Activated naive CD8-positive, alpha-beta T cell treated with anti-CD3 and anti-CD28 coated beads, Interleukin-2, amount 10 ng/mL, durations not matched to agents 7 days and 5 days (primary cell): Measurements from ENCODE around the gene TXLNG. TPM values are rescaled to one million over a fixed set of nuclear protein-coding genes. Genes with fewer than 3 reads are reported as not detected.
"Not testable (repeated sequence)": the region's sequence is repeated elsewhere in the genome, so short reads cannot be mapped to it uniquely, and the experiment has no call there.

Experiments used
- ATAC-seq: fragments of 150-1000 bp; cut with Tn5 transposase; one replicate; pipeline ENCODE4 v1.10.0; 2021; ENCODE audit warnings: low read depth, moderate library complexity
- POLR2A ChIA-PET: fragments of 350-600 bp; sonication (Branson Sonifier 250); formaldehyde crosslinking; loops from one replicate; lab custom pipeline; 2021; ENCODE audit warnings: antibody characterized with exemption; lab: Charles Lee
- DNase-seq: peaks from one replicate; pipeline ENCODE4 v3.0.0; 2021
- H3K27ac Mint-ChIP-seq: one replicate; pipeline ENCODE4 v1.8.0; 2022; ENCODE audit warnings: mild to moderate bottlenecking, mixed read lengths
- H3K27me3 Mint-ChIP-seq: one replicate; pipeline ENCODE4 v1.8.0; 2022; ENCODE audit warnings: mild to moderate bottlenecking, moderate library complexity, mixed read lengths
- H3K36me3 Mint-ChIP-seq: one replicate; pipeline ENCODE4 v1.8.0; 2021; ENCODE audit warnings: mild to moderate bottlenecking, mixed read lengths
- H3K4me1 Mint-ChIP-seq: one replicate; pipeline ENCODE4 v1.8.0; 2021; ENCODE audit warnings: mixed read lengths
- H3K4me3 Mint-ChIP-seq: one replicate; pipeline ENCODE4 v1.8.0; 2022; ENCODE audit warnings: mild to moderate bottlenecking, moderate library complexity, mixed read lengths
- H3K9me3 Mint-ChIP-seq: one replicate; pipeline ENCODE4 v1.8.0; 2021; ENCODE audit warnings: mixed read lengths
- total RNA-seq, 2 experiments: library from RNA; stranded (reverse); gene quantifications; one replicate each; pipeline ENCODE4 v1.2.3, GENCODE V29; 2021

The TXLNG gene
- total RNA-seq = 10 to 100 TPM; 10.7 to 13.2 TPM

DNA sequence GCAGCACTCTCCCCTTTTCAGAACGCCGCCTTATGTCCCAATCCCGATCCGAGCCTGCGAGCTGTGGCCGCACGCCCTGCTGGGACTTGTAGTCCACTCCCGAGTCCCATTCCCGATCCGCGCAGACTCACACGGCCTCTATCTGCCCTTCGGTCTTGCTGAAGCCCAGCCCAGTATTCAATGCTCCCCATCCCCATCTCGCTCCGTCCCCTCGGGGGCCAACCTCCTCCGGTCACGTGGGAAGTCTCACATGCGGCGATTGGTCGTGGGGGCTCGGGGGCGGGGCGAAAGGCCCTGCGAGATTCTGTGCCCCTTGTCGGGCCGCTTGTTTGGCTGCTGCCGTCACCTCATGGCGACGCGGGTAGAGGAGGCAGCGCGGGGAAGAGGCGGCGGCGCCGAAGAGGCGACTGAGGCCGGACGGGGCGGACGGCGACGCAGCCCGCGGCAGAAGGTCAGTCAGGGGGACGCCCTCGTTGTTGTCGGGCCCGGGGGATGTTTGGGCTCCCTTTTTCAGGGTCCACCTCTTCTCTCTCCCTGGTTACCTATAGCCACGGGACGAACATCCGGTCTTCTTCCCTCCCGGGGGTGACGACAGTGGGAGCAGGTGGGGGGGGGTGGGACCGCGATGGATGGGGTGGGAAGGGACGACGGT, at the start of gene TXLNG:
TXLNG (plus strand) TSS at position 328 of the 652 bp plus-strand sequence; CDS start at position 350, 22 bp downstream.
- peak; percentile 88 for DNase-seq
- H3K4me3 Mint-ChIP-seq = peak within 1 kb of the TSS; percentile 99
- peak; percentile 99 for ATAC-seq
- POLR2A ChIA-PET = interaction anchor here (1.3 kb wide), 1 partner anchor 65 kb away, joined by 3 read pairs; no protein-coding TSS in a partner anchor
- H3K4me1 Mint-ChIP-seq = peaks cover 13% of the 10 kb centered on the region
- H3K9me3 Mint-ChIP-seq = no peaks in the 10 kb centered on the region
- no peaks in the 10 kb centered on the region for H3K27me3 Mint-ChIP-seq
- H3K27ac Mint-ChIP-seq = peak within 1 kb of the TSS; percentile 92
- peaks cover 2% of the 10 kb centered on the region for H3K36me3 Mint-ChIP-seq

DNA sequence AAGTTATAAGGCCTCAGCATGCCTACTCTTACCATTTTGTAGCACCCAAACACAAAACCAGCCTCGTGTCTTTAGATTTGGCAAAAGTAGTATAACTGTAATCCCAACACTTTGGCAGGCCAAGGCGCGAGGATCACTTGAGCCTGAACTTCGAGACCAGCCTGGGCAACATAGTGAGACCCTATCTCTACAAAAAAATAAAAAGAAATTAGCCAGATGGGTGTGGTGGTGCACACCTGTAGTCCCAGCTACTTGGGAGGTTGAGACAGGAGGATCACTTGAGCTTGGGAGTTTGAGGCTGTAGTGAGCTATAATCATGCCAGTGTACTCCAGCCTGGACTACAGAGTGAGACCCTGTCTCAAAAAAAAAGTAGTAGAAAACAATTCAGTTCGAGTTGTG, 49.2 kb upstream of the TXLNG start:
- POLR2A ChIA-PET = no interaction called here
- H3K36me3 Mint-ChIP-seq = peaks cover 4% of the 10 kb centered on the region
- DNase-seq (no peak), ATAC-seq (no peak)
- no peak overlapping the region for H3K27ac Mint-ChIP-seq
- peaks cover 5% of the 10 kb centered on the region for H3K4me1 Mint-ChIP-seq
- no peak overlapping the region for H3K4me3 Mint-ChIP-seq
- H3K9me3 Mint-ChIP-seq = no peaks in the 10 kb centered on the region
- no peaks in the 10 kb centered on the region for H3K27me3 Mint-ChIP-seq

DNA sequence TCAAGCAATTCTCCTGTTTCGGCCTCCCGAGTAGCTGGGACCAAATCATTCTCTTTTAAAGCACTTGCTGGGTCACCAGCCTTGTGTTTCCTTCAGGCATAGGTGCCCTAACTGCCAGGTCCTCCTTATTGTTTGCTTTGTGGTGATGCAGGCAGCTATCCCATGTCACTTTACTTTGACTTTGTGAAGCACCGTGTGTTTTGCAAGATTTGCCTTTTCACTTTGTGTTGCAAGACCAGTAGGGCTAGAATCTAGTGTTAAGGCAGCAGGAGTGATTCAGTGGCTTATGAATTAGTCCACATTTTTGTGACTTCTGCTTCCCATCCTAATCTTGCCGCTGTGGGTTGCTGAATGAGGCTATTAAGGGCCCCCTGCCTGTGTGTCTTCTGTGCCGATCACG, 46.7 kb upstream of the TXLNG start:
- Mint-ChIP-seq H3K9me3 (no peaks in the 10 kb centered on the region), H3K4me1 (no peaks in the 10 kb centered on the region), H3K4me3 (no peak overlapping the region), H3K27ac (no peak overlapping the region), H3K27me3 (no peaks in the 10 kb centered on the region), H3K36me3 (peaks cover 4% of the 10 kb centered on the region)
- no peak for ATAC-seq
- POLR2A ChIA-PET = no interaction called here
- DNase-seq = no peak

DNA sequence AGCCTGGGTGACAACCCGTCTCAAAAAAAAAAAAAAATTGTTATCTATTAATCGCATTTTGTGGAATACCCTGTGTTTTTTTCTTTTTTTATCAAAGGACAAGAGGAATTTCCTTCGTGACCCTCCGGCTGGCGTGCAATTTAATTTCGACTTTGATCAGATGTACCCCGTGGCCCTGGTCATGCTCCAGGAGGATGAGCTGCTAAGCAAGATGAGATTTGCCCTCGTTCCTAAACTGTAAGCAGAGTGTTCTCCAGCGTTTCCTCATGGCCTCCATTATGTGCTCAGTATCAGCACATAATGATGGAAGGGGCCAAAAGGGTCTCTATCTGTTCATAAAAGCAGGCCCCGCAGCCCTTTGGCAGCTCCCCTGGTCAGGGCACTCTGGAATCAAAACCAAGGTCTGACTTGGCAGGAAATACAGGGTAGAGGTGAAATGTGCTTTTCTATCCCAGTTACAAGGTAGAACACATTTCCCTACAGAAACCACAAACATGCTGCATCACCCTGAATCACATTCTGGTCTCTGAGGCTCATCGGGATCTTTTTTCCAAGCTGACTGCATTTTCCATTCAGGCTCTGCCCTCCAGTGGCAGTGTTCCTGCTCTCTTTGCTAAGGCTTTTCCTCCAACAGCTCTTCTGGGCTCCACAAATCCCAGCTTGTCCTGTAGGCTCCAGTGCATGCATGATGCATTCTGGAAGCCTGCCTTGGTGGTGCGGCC, 42.5 kb upstream of the TXLNG start:
- Mint-ChIP-seq H3K36me3 (peaks cover 2% of the 10 kb centered on the region), H3K27ac (no peak overlapping the region)

DNA sequence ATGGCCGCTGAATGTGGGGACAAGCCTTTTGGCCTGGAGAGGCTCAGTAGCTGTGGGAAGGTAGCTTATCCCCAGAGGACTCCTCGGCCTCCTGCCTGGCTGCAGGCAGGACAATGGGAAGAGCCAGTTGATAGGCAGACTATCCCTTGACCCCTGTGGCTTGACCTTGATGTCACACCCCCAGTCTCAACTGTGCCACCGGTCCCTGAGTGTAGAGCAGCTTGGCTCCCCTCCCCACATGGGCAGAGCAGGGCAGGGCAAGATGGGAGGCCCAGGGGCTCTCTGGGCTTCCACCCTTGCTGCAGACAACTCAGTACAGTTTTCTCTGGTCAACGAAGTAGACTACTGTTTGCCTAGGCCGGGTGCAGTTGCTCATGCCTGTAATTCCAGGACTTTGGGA, 41.2 kb upstream of the TXLNG start:
- DNase-seq (no peak), ATAC-seq (no peak)
- Mint-ChIP-seq H3K4me1 (no peaks in the 10 kb centered on the region), H3K27me3 (no peaks in the 10 kb centered on the region), H3K36me3 (peaks cover 4% of the 10 kb centered on the region), H3K27ac (no peak overlapping the region), H3K4me3 (no peak overlapping the region), H3K9me3 (no peaks in the 10 kb centered on the region)
- POLR2A ChIA-PET = no interaction called here

More for the DNA sequence above, 42.5 kb upstream of the TXLNG start:
- POLR2A ChIA-PET = no interaction called here
- no peaks in the 10 kb centered on the region for H3K9me3 Mint-ChIP-seq
- no peak overlapping the region for H3K4me3 Mint-ChIP-seq
- H3K27me3 Mint-ChIP-seq = no peaks in the 10 kb centered on the region
- H3K4me1 Mint-ChIP-seq = no peaks in the 10 kb centered on the region
- no peak for DNase-seq
- no peak for ATAC-seq

DNA sequence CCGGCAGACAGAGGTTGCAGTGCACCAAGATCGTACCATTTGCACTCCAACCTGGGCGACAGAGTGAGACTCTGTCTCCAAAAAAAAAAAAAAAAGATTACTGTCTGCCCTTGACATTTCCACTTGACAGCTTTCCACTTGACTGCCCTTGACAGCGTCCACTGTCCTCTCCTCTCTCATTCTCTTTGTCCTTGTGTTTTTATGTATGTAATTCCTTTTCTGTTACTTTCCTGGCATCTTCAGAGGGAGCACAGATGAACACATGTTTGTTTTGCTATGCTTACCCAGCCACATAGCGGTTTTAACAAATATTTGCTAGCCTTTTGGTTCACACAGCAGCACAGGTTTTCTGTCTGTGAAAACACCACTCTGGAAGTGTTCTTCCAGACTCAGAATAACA, 40.6 kb upstream of the TXLNG start:
- DNase-seq = no peak
- Mint-ChIP-seq H3K36me3 (peaks cover 4% of the 10 kb centered on the region), H3K27ac (no peak overlapping the region), H3K4me1 (no peaks in the 10 kb centered on the region), H3K27me3 (no peaks in the 10 kb centered on the region), H3K4me3 (no peak overlapping the region), H3K9me3 (no peaks in the 10 kb centered on the region)
- POLR2A ChIA-PET = no interaction called here
- no peak for ATAC-seq

DNA sequence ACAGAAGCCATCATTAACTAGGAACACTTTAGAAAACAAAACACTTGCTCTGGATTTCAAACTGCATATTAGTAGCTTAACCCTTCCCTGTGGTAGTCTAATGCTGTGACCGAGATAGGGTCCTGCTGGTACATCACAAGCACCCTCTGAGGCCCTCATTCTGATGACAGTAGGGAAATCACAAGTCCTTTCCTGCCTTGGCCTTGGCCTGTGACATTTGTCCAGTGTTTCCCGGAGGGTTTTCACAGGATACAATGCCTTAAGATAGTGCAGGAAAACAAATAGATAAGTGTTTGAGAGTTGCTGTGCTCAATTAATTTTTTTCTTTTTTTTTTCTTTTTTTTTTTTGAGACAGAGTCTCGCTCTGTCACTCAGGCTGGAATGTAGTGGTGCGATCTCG, 37.8 kb upstream of the TXLNG start:
- Mint-ChIP-seq H3K9me3 (no peaks in the 10 kb centered on the region), H3K27me3 (no peaks in the 10 kb centered on the region), H3K4me1 (peaks cover under 1% of the 10 kb centered on the region), H3K4me3 (no peak overlapping the region), H3K36me3 (peaks cover 7% of the 10 kb centered on the region), H3K27ac (no peak overlapping the region)
- POLR2A ChIA-PET = no interaction called here
- ATAC-seq (no peak), DNase-seq (no peak)

DNA sequence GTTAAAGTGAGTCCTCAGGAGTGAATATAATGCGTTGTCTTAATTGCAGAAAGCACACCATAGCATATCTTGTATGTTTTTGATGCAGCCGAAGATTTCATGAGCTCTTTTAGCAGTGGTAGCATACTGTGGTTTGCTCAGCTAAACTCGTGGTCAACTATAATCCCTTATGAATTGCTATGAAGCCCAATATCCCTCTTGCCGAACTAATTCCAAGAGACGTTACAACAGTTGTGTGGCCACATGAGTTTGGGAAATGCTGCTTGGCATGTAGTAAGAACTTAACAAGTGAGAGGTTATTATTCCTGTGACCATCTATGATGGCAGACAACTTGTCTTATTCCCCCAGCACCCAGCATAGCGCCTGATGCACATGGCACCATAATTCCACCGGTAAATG, 36.1 kb upstream of the TXLNG start:
- Mint-ChIP-seq H3K36me3 (peaks cover 9% of the 10 kb centered on the region), H3K4me1 (peaks cover 2% of the 10 kb centered on the region)

DNA sequence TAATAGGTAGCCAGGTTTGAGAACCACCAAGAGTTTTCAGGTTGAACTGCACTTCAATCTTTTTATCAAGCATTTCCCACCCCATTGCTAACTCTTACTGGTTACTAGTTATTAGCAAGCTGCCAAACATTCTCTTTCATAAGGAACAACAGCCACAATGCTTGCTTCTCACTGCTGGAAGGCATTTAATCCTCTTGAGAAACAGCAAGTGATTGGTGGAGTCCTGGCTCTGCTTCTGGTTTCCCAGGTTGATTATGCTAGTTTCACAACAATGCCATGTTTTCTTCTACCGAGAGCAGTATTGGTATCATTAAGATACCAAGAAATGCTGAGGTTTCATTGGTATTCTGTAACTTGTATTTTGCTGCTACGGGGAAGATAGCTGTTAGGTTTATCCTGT, 32.2 kb upstream of the TXLNG start:
- peaks cover 2% of the 10 kb centered on the region for H3K4me1 Mint-ChIP-seq
- no peaks in the 10 kb centered on the region for H3K9me3 Mint-ChIP-seq
- H3K36me3 Mint-ChIP-seq = peaks cover 12% of the 10 kb centered on the region
- POLR2A ChIA-PET = no interaction called here
- peak overlapping the region; percentile 15 for H3K27ac Mint-ChIP-seq
- ATAC-seq (no peak), DNase-seq (no peak)
- no peaks in the 10 kb centered on the region for H3K27me3 Mint-ChIP-seq
- no peak overlapping the region for H3K4me3 Mint-ChIP-seq

More for the DNA sequence above, 36.1 kb upstream of the TXLNG start:
- Mint-ChIP-seq H3K27ac (no peak overlapping the region), H3K4me3 (no peak overlapping the region), H3K27me3 (no peaks in the 10 kb centered on the region), H3K9me3 (no peaks in the 10 kb centered on the region)
- ATAC-seq (no peak), DNase-seq (no peak)
- POLR2A ChIA-PET = no interaction called here

DNA sequence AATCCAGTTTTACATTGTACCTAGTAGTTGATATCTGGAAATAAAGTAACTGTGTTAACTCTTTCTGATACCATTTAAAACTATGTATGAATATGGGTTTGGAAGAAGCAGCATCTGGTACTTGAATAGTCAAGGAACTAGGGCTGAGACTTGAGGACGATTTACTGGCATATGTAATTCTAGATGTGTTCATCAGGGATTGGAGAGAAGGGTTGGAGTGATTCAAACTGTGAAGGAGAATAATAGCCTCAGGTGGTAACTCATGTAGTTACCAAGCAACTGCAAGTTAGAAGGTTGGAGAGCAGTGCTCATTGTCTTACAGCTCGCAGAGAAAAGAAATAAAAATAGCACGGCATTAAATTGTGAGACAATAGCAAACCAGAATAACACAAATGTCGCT, 29.5 kb upstream of the TXLNG start:
- H3K4me3 Mint-ChIP-seq = no peak overlapping the region
- H3K4me1 Mint-ChIP-seq = peaks cover 2% of the 10 kb centered on the region
- no peaks in the 10 kb centered on the region for H3K9me3 Mint-ChIP-seq
- ATAC-seq (no peak), DNase-seq (no peak)
- H3K36me3 Mint-ChIP-seq = peaks cover 10% of the 10 kb centered on the region
- no peak overlapping the region for H3K27ac Mint-ChIP-seq
- POLR2A ChIA-PET = no interaction called here
- no peaks in the 10 kb centered on the region for H3K27me3 Mint-ChIP-seq

DNA sequence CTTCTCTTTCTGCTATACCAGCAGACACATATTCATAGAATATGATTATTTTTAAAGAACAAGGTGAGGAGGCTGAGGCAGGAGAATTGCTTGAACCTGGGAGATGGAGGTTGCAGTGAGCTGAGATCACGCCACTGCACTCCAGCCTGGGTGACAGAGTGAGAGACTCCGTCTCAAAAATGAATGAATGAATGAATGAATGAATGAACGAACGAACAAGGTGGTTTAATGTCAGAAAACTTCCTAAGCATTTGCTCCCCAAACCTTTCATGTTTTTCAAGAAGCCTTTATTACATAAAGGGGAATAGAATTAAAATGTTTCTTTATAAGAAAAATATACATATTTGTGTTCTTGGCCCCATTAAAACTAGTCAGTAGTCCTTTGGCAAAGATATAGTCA, 24.8 kb upstream of the TXLNG start:
- POLR2A ChIA-PET, ATAC-seq, H3K27ac Mint-ChIP-seq, H3K4me3 Mint-ChIP-seq, H3K36me3 Mint-ChIP-seq, H3K4me1 Mint-ChIP-seq, H3K9me3 Mint-ChIP-seq, H3K27me3 Mint-ChIP-seq, DNase-seq: not testable (repeated sequence)

DNA sequence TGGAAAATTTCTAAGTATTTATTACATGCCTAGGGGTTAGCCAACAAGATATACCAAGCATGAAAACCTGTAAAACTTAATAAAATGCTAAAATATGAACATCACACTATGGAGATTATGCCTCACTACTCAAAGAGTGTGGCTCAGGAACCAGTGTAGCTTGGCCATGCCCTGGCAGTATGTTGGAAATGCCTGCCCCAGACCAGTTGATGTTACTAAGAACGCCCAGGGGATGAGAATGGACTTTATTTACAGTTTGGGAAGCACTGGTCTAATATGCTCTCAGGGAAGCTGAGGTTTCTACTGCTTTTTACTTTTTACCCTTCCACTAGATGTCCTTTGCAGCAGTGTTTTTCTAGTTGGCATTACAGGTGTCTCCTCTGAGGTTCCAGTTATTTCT, 23.7 kb upstream of the TXLNG start:
- no peaks in the 10 kb centered on the region for H3K27me3 Mint-ChIP-seq
- ATAC-seq = no peak
- H3K27ac Mint-ChIP-seq = no peak overlapping the region
- H3K4me3 Mint-ChIP-seq = no peak overlapping the region
- H3K9me3 Mint-ChIP-seq = no peaks in the 10 kb centered on the region
- no peaks in the 10 kb centered on the region for H3K4me1 Mint-ChIP-seq
- no peaks in the 10 kb centered on the region for H3K36me3 Mint-ChIP-seq
- DNase-seq = no peak
- POLR2A ChIA-PET = no interaction called here

DNA sequence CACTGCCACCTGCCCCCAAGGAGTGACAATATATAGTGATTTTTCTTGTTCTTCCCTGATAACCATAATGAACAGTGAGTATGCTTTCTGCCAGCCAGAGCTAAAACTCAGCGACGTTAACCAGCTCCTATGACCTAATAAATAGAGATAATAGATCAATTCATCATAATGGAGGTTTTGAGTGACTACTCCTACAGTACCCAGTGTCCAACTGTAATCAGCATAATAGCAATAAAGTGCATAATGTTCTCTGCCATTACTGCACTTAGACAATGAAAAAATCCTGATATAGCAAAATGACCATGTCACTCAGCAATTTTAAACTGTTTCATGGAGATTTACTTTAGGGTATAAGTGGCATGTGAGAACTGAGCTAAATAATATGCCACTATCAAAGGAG, 20.7 kb upstream of the TXLNG start:
- ATAC-seq (no peak), DNase-seq (no peak)
- no peaks in the 10 kb centered on the region for H3K36me3 Mint-ChIP-seq
- H3K27me3 Mint-ChIP-seq = no peaks in the 10 kb centered on the region
- POLR2A ChIA-PET = interaction anchor here (0.9 kb wide), 1 partner anchor 46 kb away, joined by 3 read pairs; the partner anchor contains the start of gene SYAP1
- no peak overlapping the region for H3K27ac Mint-ChIP-seq
- no peaks in the 10 kb centered on the region for H3K9me3 Mint-ChIP-seq
- H3K4me1 Mint-ChIP-seq = no peaks in the 10 kb centered on the region
- H3K4me3 Mint-ChIP-seq = no peak overlapping the region

DNA sequence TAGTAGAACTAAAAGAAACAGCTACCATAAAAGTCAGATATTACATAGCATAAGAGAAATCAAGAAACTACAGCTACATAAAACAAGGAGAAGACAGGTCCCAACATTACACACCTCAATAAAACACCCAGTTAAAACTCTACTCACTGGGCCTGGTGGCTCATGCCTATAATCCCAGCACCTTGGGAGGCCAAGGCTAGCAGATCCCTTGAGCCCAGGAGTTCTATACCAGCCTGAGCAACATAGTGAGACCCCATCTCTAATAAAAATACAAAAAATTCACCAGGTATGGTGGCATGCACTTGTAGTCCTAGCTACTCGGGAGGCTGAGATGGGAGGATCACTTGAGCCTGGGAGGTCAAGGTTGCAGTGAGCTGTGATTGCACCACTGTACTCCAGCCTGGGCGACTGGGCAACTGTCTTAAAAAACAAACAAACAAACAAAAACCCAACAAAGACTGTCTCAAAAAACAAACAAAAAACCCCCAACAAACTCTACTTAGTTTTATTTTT, 15.2 kb upstream of the TXLNG start:
- H3K4me3 Mint-ChIP-seq = no peak overlapping the region
- no peaks in the 10 kb centered on the region for H3K4me1 Mint-ChIP-seq
- H3K9me3 Mint-ChIP-seq = no peaks in the 10 kb centered on the region
- POLR2A ChIA-PET = no interaction called here
- DNase-seq (no peak), ATAC-seq (no peak)
- H3K36me3 Mint-ChIP-seq = no peaks in the 10 kb centered on the region
- no peak overlapping the region for H3K27ac Mint-ChIP-seq
- H3K27me3 Mint-ChIP-seq = no peaks in the 10 kb centered on the region
